Neuronal stem cell (in vitro differentiated cells): ENCODE data around the gene CREBL2.
"Not testable (repeated sequence)": the region's sequence is repeated elsewhere in the genome, so short reads cannot be mapped to it uniquely, and the experiment has no call there.

ENCODE experiments used
- DNase-seq: peaks from one replicate; pipeline ENCODE4 v3.0.0-alpha.2; 2013; ENCODE audit warnings: low spot score
- H2AFZ ChIP-seq: one replicate; pipeline ENCODE4 v1.6.1; 2013; ENCODE audit warnings: mild to moderate bottlenecking, low read length, inconsistent platforms
- H2AK5ac ChIP-seq: 2 replicates; pipeline ENCODE4 v1.6.1; 2013; ENCODE audit warnings: low read depth, mild to moderate bottlenecking, inconsistent platforms, low read length, moderate library complexity, mixed read lengths
- H2BK120ac ChIP-seq: 2 replicates; pipeline ENCODE4 v1.6.1; 2013; ENCODE audit warnings: low read depth, mild to moderate bottlenecking, inconsistent platforms, low read length, moderate library complexity, mixed read lengths
- H2BK12ac ChIP-seq: one replicate; pipeline ENCODE4 v1.6.1; 2013; ENCODE audit warnings: low read length, inconsistent platforms
- H2BK15ac ChIP-seq: 2 replicates; pipeline ENCODE4 v1.6.1; 2013; ENCODE audit warnings: mild to moderate bottlenecking, low read length, inconsistent platforms, mixed read lengths
- H2BK5ac ChIP-seq: one replicate; pipeline ENCODE4 v1.6.1; 2013; ENCODE audit warnings: inconsistent platforms, mild to moderate bottlenecking, low read length, moderate library complexity
- H3K14ac ChIP-seq: one replicate; pipeline ENCODE4 v1.6.1; 2013; ENCODE audit warnings: low read length, inconsistent platforms
- H3K18ac ChIP-seq: 2 replicates; pipeline ENCODE4 v1.6.1; 2013; ENCODE audit warnings: low read length, inconsistent platforms
- H3K23ac ChIP-seq: 2 replicates; pipeline ENCODE4 v1.6.1; 2013; ENCODE audit warnings: low read depth, mild to moderate bottlenecking, mixed read lengths, low read length, inconsistent platforms; ENCODE audit not compliant: poor library complexity
- H3K27ac ChIP-seq: replicated peaks from 3 replicates; pipeline ENCODE4 v1.5.1; 2013; ENCODE audit warnings: low read length, inconsistent platforms
- H3K27me3 ChIP-seq, 3 experiments: 2 replicates each; pipeline ENCODE4 v1.6.1; 2013; ENCODE audit warnings: low read length in 3 of 3, mild to moderate bottlenecking in 2 of 3, inconsistent platforms in 1 of 3, low read depth in 1 of 3, mixed read lengths in 1 of 3, moderate library complexity in 1 of 3; ENCODE audit not compliant: control insufficient read depth in 3 of 3, insufficient read depth in 3 of 3
- H3K36me3 ChIP-seq, 2 donors: replicated peaks in 1 of 2; 2 replicates each; pipeline ENCODE4 v1.6.1; 2013; ENCODE audit warnings: low read length in 2 of 2; ENCODE audit not compliant: control insufficient read depth in 2 of 2, insufficient read depth in 2 of 2
- H3K4ac ChIP-seq: 2 replicates; pipeline ENCODE4 v1.6.1; 2013; ENCODE audit warnings: inconsistent platforms, mild to moderate bottlenecking, low read length, moderate library complexity
- H3K4me1 ChIP-seq, 2 donors: 1 replicate in 1 of 2; 2 replicates in 1 of 2; pipeline ENCODE4 v1.6.1; 2013; ENCODE audit warnings: low read length in 2 of 2, low read depth in 1 of 2; ENCODE audit not compliant: control insufficient read depth in 2 of 2, insufficient read depth in 1 of 2
- H3K4me2 ChIP-seq: one replicate; pipeline ENCODE4 v1.6.1; 2013; ENCODE audit warnings: mild to moderate bottlenecking, low read length, inconsistent platforms; ENCODE audit not compliant: insufficient read depth, poor library complexity, severe bottlenecking
- H3K4me3 ChIP-seq, 2 donors: 2 replicates each; pipeline ENCODE4 v1.5.1; 2013; ENCODE audit warnings: low read length in 2 of 2, mild to moderate bottlenecking in 2 of 2, inconsistent platforms in 1 of 2, moderate library complexity in 1 of 2
- H3K79me1 ChIP-seq: one replicate; pipeline ENCODE4 v1.6.1; 2013; ENCODE audit warnings: low read depth, mild to moderate bottlenecking, inconsistent platforms, low read length, moderate library complexity
- H3K9ac ChIP-seq: one replicate; pipeline ENCODE4 v1.6.1; 2013; ENCODE audit warnings: mild to moderate bottlenecking, low read depth, low read length, inconsistent platforms; ENCODE audit not compliant: poor library complexity
- H3K9me3 ChIP-seq, 2 donors: replicated peaks in 1 of 2; 2 replicates each; pipeline versions ENCODE3 to v1.6.1; 2013; ENCODE audit warnings: low read length in 2 of 2, mild to moderate bottlenecking in 2 of 2, inconsistent platforms in 1 of 2, low read depth in 1 of 2, mixed read lengths in 1 of 2, moderate library complexity in 1 of 2; ENCODE audit not compliant: control insufficient read depth in 2 of 2, insufficient read depth in 1 of 2
- H4K8ac ChIP-seq: one replicate; pipeline ENCODE4 v1.6.1; 2013; ENCODE audit warnings: low read depth, mild to moderate bottlenecking, inconsistent platforms, low read length, moderate library complexity
- H4K91ac ChIP-seq: one replicate; pipeline ENCODE4 v1.6.1; 2013; ENCODE audit warnings: low read length, low read depth, mild to moderate bottlenecking, inconsistent platforms; ENCODE audit not compliant: poor library complexity
- WGBS, 2 donors: extraction: QIAGEN DNeasy Blood & Tissue Kit; methylation state at CpG; one replicate each; pipeline ENCODE4 v1.1.7; 2013; ENCODE audit warnings: missing lambda C conversion rate in 2 of 2, mixed read lengths in 1 of 2; ENCODE audit not compliant: insufficient read length in 2 of 2, insufficient replicate concordance in 1 of 2; ENCODE audit errors: extremely low coverage in 2 of 2; 5-methylcytosine and 5-hydroxymethylcytosine counted together

Gene CREBL2

GRCh38 chr12:12577786-12578185, 33.9 kb upstream of the CREBL2 start:
- H3K23ac ChIP-seq = no peak overlapping the region
- no peak overlapping the region for H3K18ac ChIP-seq
- H4K91ac ChIP-seq = no peak overlapping the region
- H3K27ac ChIP-seq = no peak overlapping the region
- no peak overlapping the region for H2AK5ac ChIP-seq
- no peak overlapping the region for H3K4me2 ChIP-seq
- no peak overlapping the region for H2BK12ac ChIP-seq
- no peak overlapping the region for H3K4ac ChIP-seq
- no peaks in the 10 kb centered on the region for H3K9me3 ChIP-seq
- H2BK5ac ChIP-seq = no peak overlapping the region
- no peak overlapping the region for H2BK120ac ChIP-seq
- H3K79me1 ChIP-seq = no peaks in the 10 kb centered on the region
- no peak overlapping the region for H3K14ac ChIP-seq
- H3K36me3 ChIP-seq = no peaks in the 10 kb centered on the region
- H2BK15ac ChIP-seq = no peak overlapping the region
- DNase-seq = no peak
- H2AFZ ChIP-seq = no peak overlapping the region
- H4K8ac ChIP-seq = no peak overlapping the region
- H3K9ac ChIP-seq = no peak overlapping the region
- H3K4me3 ChIP-seq = no peak overlapping the region
- no peaks in the 10 kb centered on the region for H3K4me1 ChIP-seq
- peaks cover 0 to 2% (median 0%) of the 10 kb centered on the region in 3 experiments for H3K27me3 ChIP-seq
- no CpG with 5 or more reads among the region's 3 CpGs for WGBS, 2 donors

- H3K14ac ChIP-seq, H3K27me3 ChIP-seq, H3K4me3 ChIP-seq, H4K91ac ChIP-seq, H4K8ac ChIP-seq, H3K36me3 ChIP-seq, H2BK120ac ChIP-seq, H3K4me1 ChIP-seq, H3K4me2 ChIP-seq, H3K9ac ChIP-seq, H2AFZ ChIP-seq, H2BK5ac ChIP-seq, H3K27ac ChIP-seq, H3K79me1 ChIP-seq, H3K9me3 ChIP-seq, DNase-seq, H2AK5ac ChIP-seq, H2BK12ac ChIP-seq, H2BK15ac ChIP-seq, H3K4ac ChIP-seq, H3K23ac ChIP-seq, H3K18ac ChIP-seq: not testable (repeated sequence)
- WGBS, 2 donors = no CpG with 5 or more reads among the region's 1 CpG
Observed at GRCh38 chr12:12580716-12581115, 31.0 kb upstream of the CREBL2 start.

GRCh38 chr12:12582193-12582881, 29.3 kb upstream of the CREBL2 start:
- Histone ChIP-seq H2AFZ (peak overlapping the region; percentile 61), H4K8ac (no peak overlapping the region), H3K27me3 (peaks cover 0 to 9% (median 2%) of the 10 kb centered on the region in 3 experiments), H2BK15ac (no peak overlapping the region), H3K4ac (no peak overlapping the region), H3K4me3 (no peak overlapping the region), H3K4me2 (no peak overlapping the region), H3K27ac (no peak overlapping the region), H2BK5ac (no peak overlapping the region), H3K14ac (no peak overlapping the region), H3K9ac (no peak overlapping the region), H3K9me3 (no peaks in the 10 kb centered on the region), H2AK5ac (no peak overlapping the region), H3K36me3 (no peaks in the 10 kb centered on the region), H3K79me1 (no peaks in the 10 kb centered on the region), H2BK12ac (no peak overlapping the region), H3K4me1 (no peaks in the 10 kb centered on the region), H4K91ac (no peak overlapping the region), H3K18ac (no peak overlapping the region), H3K23ac (no peak overlapping the region), H2BK120ac (no peak overlapping the region)
- no CpG with 5 or more reads among the region's 4 CpGs for WGBS, 2 donors
- no peak for DNase-seq

GRCh38 chr12:12582895-12583303, 28.8 kb upstream of the CREBL2 start:
- H3K27ac ChIP-seq = no peak overlapping the region

More at GRCh38 chr12:12582895-12583303, 28.8 kb upstream of the CREBL2 start:
- Histone ChIP-seq H4K8ac (no peak overlapping the region), H3K23ac (no peak overlapping the region), H2AK5ac (no peak overlapping the region), H3K4me2 (no peak overlapping the region), H2BK12ac (no peak overlapping the region), H2BK5ac (no peak overlapping the region), H3K4me3 (no peak overlapping the region), H3K36me3 (no peaks in the 10 kb centered on the region), H3K79me1 (no peaks in the 10 kb centered on the region), H2BK120ac (no peak overlapping the region), H4K91ac (no peak overlapping the region), H3K9ac (no peak overlapping the region), H3K4ac (no peak overlapping the region), H3K18ac (no peak overlapping the region), H3K27me3 (peaks cover 0 to 10% (median 2%) of the 10 kb centered on the region in 3 experiments), H3K4me1 (no peaks in the 10 kb centered on the region), H3K9me3 (no peaks in the 10 kb centered on the region), H3K14ac (no peak overlapping the region), H2BK15ac (no peak overlapping the region), H2AFZ (no peak overlapping the region)
- no peak for DNase-seq
- WGBS, 2 donors = no CpG with 5 or more reads among the region's 6 CpGs
